ENCODE results near the gene AGTR1. TPM values are rescaled to one million over a fixed set of nuclear protein-coding genes. Genes with fewer than 3 reads are reported as not detected.

AGTR1 gene
- polyA plus RNA-seq, 3 donors, result not detected

DNA sequence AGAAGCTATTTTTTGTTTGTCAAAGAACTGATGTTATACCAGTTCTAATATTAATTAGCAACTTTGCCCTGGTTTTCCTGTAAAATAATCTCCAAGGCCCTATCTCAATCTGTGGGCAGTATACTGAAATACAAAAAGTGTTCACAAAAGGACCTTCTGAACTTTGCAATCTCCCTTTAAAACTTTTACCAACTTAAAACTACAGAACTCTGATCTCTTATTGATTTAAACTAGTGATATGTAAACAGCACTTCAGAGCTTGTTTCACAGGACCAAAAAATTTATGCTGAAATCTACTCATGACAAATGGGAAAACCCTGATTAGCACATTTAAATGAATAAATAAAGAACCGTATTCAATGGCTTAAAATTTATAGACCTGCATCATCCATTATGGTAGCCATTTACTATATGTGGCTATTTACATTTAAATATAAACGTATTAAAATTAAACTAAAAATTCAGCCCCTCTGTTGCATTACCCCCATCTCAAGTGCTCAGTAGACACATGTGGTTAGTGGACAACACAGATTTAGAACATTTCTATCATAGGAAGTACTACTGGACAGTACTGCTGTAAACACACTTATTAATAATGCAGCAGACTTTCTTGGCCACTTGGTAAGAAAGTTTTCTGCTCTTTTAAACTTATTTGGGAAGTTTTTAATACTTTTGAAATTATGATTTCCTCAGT, 12.0 kb downstream of the AGTR1 start:
- Histone ChIP-seq H3K9ac (ENCODE audit: insufficient read depth, low read length, poor library complexity, severe bottlenecking) (no peak overlapping the region), H3K36me3 (replicated peaks in 1 of 2; ENCODE audit: control insufficient read depth in 1 of 2, insufficient read depth in 2 of 2, low read length in 2 of 2) (no peaks in the 10 kb centered on the region), H3K9me3 (replicated peaks in 1 of 2; ENCODE audit: control insufficient read depth in 1 of 2, insufficient read depth in 1 of 2, low read length in 2 of 2) (no peaks in the 10 kb centered on the region), H3K4me2 (replicated peaks; ENCODE audit: extremely low read depth, low read length, poor library complexity, severe bottlenecking) (no peak overlapping the region), H3K4me3 (replicated peaks in 1 of 3; ENCODE audit: low read depth in 2 of 3, low read length in 3 of 3) (no peak overlapping the region), H2AFZ (ENCODE audit: insufficient read depth, low read depth, low read length, poor library complexity, severe bottlenecking) (no peak overlapping the region), H3K27me3 (ENCODE audit: control insufficient read depth in 2 of 2, insufficient read depth in 2 of 2, low read length in 2 of 2) (peaks cover 0 to 4% of the 10 kb centered on the region in 2 donors), H3K79me2 (ENCODE audit: insufficient read depth, low read length) (no peaks in the 10 kb centered on the region), H4K20me1 (ENCODE audit: insufficient read depth, low read length) (no peaks in the 10 kb centered on the region), H3K4me1 (ENCODE audit: control insufficient read depth in 1 of 2, insufficient read depth in 2 of 2, low read length in 2 of 2) (no peaks in the 10 kb centered on the region), H3K27ac (ENCODE audit: low read depth in 1 of 2, low read length in 2 of 2) (no peak overlapping the region)
- DNase-seq, result no peak
- peaks cover 5 to 15% (median 10%) of the 10 kb centered on the region in 3 donors for H3K27me3 Mint-ChIP-seq (ENCODE audit: low read depth in 3 of 3)
- peaks cover 0 to 2% (median 0%) of the 10 kb centered on the region in 7 donors for H3K9me3 Mint-ChIP-seq
- TF ChIP-seq, protein P1, sequence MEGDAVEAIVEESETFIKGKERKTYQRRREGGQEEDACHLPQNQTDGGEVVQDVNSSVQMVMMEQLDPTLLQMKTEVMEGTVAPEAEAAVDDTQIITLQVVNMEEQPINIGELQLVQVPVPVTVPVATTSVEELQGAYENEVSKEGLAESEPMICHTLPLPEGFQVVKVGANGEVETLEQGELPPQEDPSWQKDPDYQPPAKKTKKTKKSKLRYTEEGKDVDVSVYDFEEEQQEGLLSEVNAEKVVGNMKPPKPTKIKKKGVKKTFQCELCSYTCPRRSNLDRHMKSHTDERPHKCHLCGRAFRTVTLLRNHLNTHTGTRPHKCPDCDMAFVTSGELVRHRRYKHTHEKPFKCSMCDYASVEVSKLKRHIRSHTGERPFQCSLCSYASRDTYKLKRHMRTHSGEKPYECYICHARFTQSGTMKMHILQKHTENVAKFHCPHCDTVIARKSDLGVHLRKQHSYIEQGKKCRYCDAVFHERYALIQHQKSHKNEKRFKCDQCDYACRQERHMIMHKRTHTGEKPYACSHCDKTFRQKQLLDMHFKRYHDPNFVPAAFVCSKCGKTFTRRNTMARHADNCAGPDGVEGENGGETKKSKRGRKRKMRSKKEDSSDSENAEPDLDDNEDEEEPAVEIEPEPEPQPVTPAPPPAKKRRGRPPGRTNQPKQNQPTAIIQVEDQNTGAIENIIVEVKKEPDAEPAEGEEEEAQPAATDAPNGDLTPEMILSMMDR (IDR thresholded peaks at IDR 0.05), result no peak
- intact Hi-C loops (cut with micrococcal nuclease), result no loop called here
- peaks cover 1% of the 10 kb centered on the region for H3K4me1 Mint-ChIP-seq
- no CpG with 5 or more reads among the region's 2 CpGs for WGBS (ENCODE audit: insufficient coverage)
- H3K27ac Mint-ChIP-seq, result no peak overlapping the region
- H3K4me3 Mint-ChIP-seq, result no peak overlapping the region
- H3K36me3 Mint-ChIP-seq, result no peaks in the 10 kb centered on the region

DNA sequence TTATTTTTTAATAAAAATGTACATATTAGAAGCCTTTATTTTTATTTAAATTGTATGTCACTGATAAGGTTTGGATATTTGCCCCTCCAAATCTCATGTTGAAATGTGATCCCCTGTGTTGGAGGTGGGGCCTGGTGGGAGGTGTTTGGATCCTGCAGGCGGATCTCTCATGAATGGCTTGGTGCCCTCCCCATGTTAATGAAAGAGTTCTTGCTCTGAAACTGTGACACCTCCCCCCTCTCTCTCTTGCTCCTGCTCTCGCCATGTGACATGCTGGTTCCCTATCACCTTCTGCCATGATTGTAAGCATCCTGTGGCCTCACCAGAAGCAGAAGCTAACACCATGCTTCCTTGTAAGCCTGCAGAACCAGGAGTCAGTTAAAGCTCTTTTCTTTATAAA, 13.0 kb downstream of the AGTR1 start:
- TF ChIP-seq, protein P1 (IDR thresholded peaks at IDR 0.05), result no peak

More for the DNA sequence above, 13.0 kb downstream of the AGTR1 start:
- Histone ChIP-seq H3K27me3 (ENCODE audit: control insufficient read depth in 2 of 2, insufficient read depth in 2 of 2, low read length in 2 of 2) (peaks cover 0 to 2% of the 10 kb centered on the region in 2 donors), H3K79me2 (ENCODE audit: insufficient read depth, low read length) (no peaks in the 10 kb centered on the region), H3K27ac (ENCODE audit: low read depth in 1 of 2, low read length in 2 of 2) (no peak overlapping the region), H2AFZ (ENCODE audit: insufficient read depth, low read depth, low read length, poor library complexity, severe bottlenecking) (no peak overlapping the region), H4K20me1 (ENCODE audit: insufficient read depth, low read length) (no peaks in the 10 kb centered on the region), H3K4me3 (replicated peaks in 1 of 3; ENCODE audit: low read depth in 2 of 3, low read length in 3 of 3) (no peak overlapping the region), H3K36me3 (replicated peaks in 1 of 2; ENCODE audit: control insufficient read depth in 1 of 2, insufficient read depth in 2 of 2, low read length in 2 of 2) (no peaks in the 10 kb centered on the region), H3K9me3 (replicated peaks in 1 of 2; ENCODE audit: control insufficient read depth in 1 of 2, insufficient read depth in 1 of 2, low read length in 2 of 2) (no peaks in the 10 kb centered on the region), H3K9ac (ENCODE audit: insufficient read depth, low read length, poor library complexity, severe bottlenecking) (no peak overlapping the region), H3K4me2 (replicated peaks; ENCODE audit: extremely low read depth, low read length, poor library complexity, severe bottlenecking) (no peak overlapping the region), H3K4me1 (ENCODE audit: control insufficient read depth in 1 of 2, insufficient read depth in 2 of 2, low read length in 2 of 2) (no peaks in the 10 kb centered on the region)
- intact Hi-C loops (cut with micrococcal nuclease), result no loop called here
- Mint-ChIP-seq H3K27me3 (ENCODE audit: low read depth in 3 of 3) (peaks cover 5 to 11% (median 5%) of the 10 kb centered on the region in 3 donors), H3K4me1 (peaks cover 1% of the 10 kb centered on the region), H3K4me3 (no peak overlapping the region), H3K9me3 (peaks cover 0 to 2% (median 0%) of the 10 kb centered on the region in 7 donors), H3K36me3 (no peaks in the 10 kb centered on the region), H3K27ac (no peak overlapping the region)
- DNase-seq, result no peak
- WGBS (ENCODE audit: insufficient coverage), result 100% methylated on average over 1 of the region's 2 CpGs
